Thyroid gland (tissue), 4 donors: ENCODE results near the gene CNBD2. TPM values are rescaled to one million over a fixed set of nuclear protein-coding genes. Genes with fewer than 3 reads are reported as not detected.
A peak's percentile ranks its signal among the peaks of the same experiment; 100 is the strongest.

Experiments
- DNase-seq, 2 donors: peaks; one replicate each; pipeline ENCODE4 v3.0.0-alpha.2; 2019
- H3K27ac ChIP-seq, 3 donors: fragments of 200-600 bp; sonication (generic); 1 replicate in 2 of 3; 2 replicates in 1 of 3; pipeline ENCODE4 v1.5.1; 2016 to 2019; ENCODE audit warnings: mild to moderate bottlenecking in 1 of 3, moderate library complexity in 1 of 3
- H3K27me3 ChIP-seq: fragments of 200-600 bp; sonication (generic); one replicate; pipeline ENCODE4 v1.5.1; 2019
- H3K36me3 ChIP-seq, 2 donors: fragments of 200-600 bp; sonication (generic); one replicate each; pipeline ENCODE4 v1.5.1; 2016 to 2019
- H3K4me1 ChIP-seq, 2 donors: fragments of 200-600 bp; sonication (generic); one replicate each; pipeline ENCODE4 v1.5.1; 2017 to 2019
- H3K4me3 ChIP-seq, 3 donors: fragments of 200-600 bp; sonication (generic); replicated peaks in 1 of 3; 1 replicate in 2 of 3; 2 replicates in 1 of 3; pipeline ENCODE4 v1.5.1; 2016; ENCODE audit warnings: mild to moderate bottlenecking in 1 of 3
- H3K9me3 ChIP-seq: fragments of 200-600 bp; sonication (generic); one replicate; pipeline ENCODE4 v1.5.1; 2017
- CTCF ChIP-seq, 6 experiments: fragments of 200-600 bp in 3 of 6; fragments of 450-650 bp in 3 of 6; sonication (generic) in 3 of 6; IDR thresholded peaks; one replicate each; pipeline ENCODE4 v1.5.1; 2016 to 2019; ENCODE audit warnings: antibody characterized with exemption in 6 of 6, mild to moderate bottlenecking in 2 of 6, inconsistent platforms in 1 of 6, moderate library complexity in 1 of 6
- POLR2A ChIP-seq, 2 donors: fragments of 450-650 bp; IDR thresholded peaks; one replicate each; pipeline ENCODE4 v1.6.1; 2017; ENCODE audit warnings: antibody characterized with exemption in 2 of 2, mild to moderate bottlenecking in 2 of 2, moderate library complexity in 1 of 2
- WGBS, 2 donors: methylation state at CpG; one replicate each; pipeline ENCODE4 v1.1.5; 2017; 5-methylcytosine and 5-hydroxymethylcytosine counted together
- intact Hi-C: fragments of 100-400 bp; cut with DNase I; formaldehyde crosslinking; loops from one replicate; pipeline ENCODE4 v1.15.1; 2023
- total RNA-seq, 4 donors: library from RNA; depleted of rRNA; stranded (reverse); fragments of >200 nt; gene quantifications; one replicate each; pipeline ENCODE4 v1.2.3, GENCODE V29; 2016

Gene CNBD2
- total RNA-seq, 4 donors from 2014 or later: 3.0 to 4.5 (median 3.8) TPM

DNA sequence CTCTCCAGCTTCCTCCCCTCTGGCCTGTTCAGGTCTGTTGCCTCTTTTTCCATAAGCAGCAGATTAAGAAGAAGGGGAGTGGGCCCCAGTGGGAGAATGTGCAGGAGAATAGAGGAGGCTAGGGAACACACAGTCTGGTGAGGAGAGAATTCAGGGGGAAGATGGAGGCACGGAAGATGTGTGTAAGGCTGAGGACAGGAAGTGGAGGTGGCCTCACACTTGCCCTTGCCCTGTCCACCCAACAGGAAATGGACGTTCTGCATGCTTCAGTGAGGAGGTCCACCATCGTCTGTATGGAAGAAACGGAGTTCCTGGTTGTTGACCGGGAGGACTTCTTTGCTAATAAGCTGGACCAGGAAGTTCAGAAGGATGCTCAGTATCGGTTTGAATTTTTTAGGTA is 16.0 kb downstream of the CNBD2 start:
- Histone ChIP-seq H3K27ac (no peak overlapping the region), H3K4me3 (no peak overlapping the region), H3K4me1 (no peaks in the 10 kb centered on the region), H3K9me3 (no peaks in the 10 kb centered on the region), H3K36me3 (no peaks in the 10 kb centered on the region), H3K27me3 (no peaks in the 10 kb centered on the region)
- WGBS, 2 donors: 76 to 80% methylated on average over 6 of the region's 6 CpGs
- DNase-seq: no peak
- no peak for TF ChIP-seq POLR2A (IDR thresholded peaks at IDR 0.05)
- no peak for TF ChIP-seq CTCF (IDR thresholded peaks at IDR 0.05)
- intact Hi-C loops: no loop called here

GRCh38 chr20:35985806-35986205 is 17.4 kb downstream of the CNBD2 start:
- TF ChIP-seq POLR2A (IDR thresholded peaks at IDR 0.05): no peak
- TF ChIP-seq CTCF (IDR thresholded peaks at IDR 0.05): no peak
- H3K27ac ChIP-seq: no peak overlapping the region
- H3K4me1 ChIP-seq: no peaks in the 10 kb centered on the region
- no peaks in the 10 kb centered on the region for H3K27me3 ChIP-seq
- no peak for DNase-seq
- intact Hi-C loops: no loop called here
- H3K4me3 ChIP-seq: no peak overlapping the region
- no peaks in the 10 kb centered on the region for H3K9me3 ChIP-seq
- no peaks in the 10 kb centered on the region for H3K36me3 ChIP-seq
- WGBS, 2 donors: 88 to 90% methylated on average over 2 of the region's 2 CpGs

DNA sequence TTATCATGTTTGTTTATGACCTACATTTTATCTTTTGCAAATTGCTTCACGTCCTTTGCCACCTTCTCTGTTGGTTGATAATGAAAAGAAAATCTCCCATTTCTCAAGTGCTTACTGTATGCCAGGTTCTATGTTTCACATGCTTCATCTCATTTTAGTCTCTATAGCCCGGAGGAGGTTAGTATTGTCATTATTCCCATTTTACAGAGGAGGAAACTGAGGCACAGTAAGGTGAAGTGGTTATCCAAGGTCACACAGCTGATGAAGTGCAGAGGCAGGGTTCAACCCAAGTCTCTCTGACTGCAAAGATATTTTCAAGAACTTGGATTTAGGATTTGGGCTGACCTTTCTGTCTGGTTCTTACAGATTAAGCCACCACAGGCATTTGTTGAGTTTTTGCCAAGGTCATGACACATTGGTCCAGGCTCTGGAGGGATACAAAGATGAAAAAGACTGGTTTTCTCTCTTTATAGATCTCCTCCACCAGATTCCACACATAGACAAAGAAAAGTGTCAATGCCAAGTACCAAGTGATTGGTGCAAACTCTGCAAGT is 20.6 kb downstream of the CNBD2 start:
- 82 to 84% methylated on average over 2 of the region's 2 CpGs for whole genome bisulfite sequencing, 2 donors
- Histone ChIP-seq H3K27ac (no peak overlapping the region), H3K27me3 (no peaks in the 10 kb centered on the region), H3K4me3 (no peak overlapping the region), H3K9me3 (no peaks in the 10 kb centered on the region), H3K4me1 (no peaks in the 10 kb centered on the region), H3K36me3 (no peaks in the 10 kb centered on the region)
- TF ChIP-seq POLR2A (IDR thresholded peaks at IDR 0.05) (no peak), CTCF (IDR thresholded peaks at IDR 0.05) (no peak)
- intact Hi-C loops: no loop called here
- DNase-seq: no peak

GRCh38 chr20:35991142-35991771 is 22.9 kb downstream of the CNBD2 start:
- no peak overlapping the region for H3K4me3 ChIP-seq
- TF ChIP-seq POLR2A (IDR thresholded peaks at IDR 0.05): no peak
- TF ChIP-seq CTCF (IDR thresholded peaks at IDR 0.05): peak in 3 of 6 experiments; percentile 13 to 48 (median 27)
- no peaks in the 10 kb centered on the region for H3K4me1 ChIP-seq
- no peak overlapping the region for H3K27ac ChIP-seq
- WGBS, 2 donors: 34 to 42% methylated on average over 3 of the region's 3 CpGs
- H3K36me3 ChIP-seq: no peaks in the 10 kb centered on the region
- H3K9me3 ChIP-seq: no peaks in the 10 kb centered on the region
- H3K27me3 ChIP-seq: no peaks in the 10 kb centered on the region
- DNase-seq: peak; percentile 20 to 32
- intact Hi-C loops: no loop called here

DNA sequence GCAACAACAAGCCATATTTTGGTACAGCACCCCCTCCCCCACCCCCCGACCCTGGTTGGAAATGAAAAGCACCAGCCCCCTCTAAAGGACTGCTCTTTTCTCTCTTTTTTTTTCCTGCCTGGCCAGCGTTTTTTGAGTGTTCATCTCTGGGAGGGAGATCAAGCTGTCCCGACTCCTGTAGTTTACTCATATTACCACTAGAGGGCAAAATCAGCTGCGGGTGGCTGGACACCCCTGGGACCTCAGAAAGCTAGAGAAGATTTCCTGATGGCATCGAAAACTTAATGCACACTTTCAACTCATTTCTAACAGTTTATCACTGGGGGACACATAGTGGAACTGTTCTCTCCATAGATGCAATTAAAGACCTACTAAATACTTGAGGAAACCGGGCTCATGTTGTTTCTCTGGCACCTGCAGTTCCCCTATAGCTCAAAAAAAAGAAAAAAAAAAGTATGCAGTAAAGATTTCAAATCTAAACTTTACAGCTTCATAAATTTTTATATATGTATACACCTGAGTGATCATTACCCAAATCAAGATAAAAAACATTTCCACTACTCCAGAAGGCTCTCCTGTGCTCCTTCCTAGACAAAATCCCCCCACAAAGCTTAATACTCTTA is 24.4 kb downstream of the CNBD2 start:
- peak; percentile 31 to 42 for DNase-seq
- 2% methylated on average over 6 of the region's 6 CpGs for WGBS, 2 donors
- no peaks in the 10 kb centered on the region for H3K9me3 ChIP-seq

More for the DNA sequence above, 24.4 kb downstream of the CNBD2 start:
- intact Hi-C loops: no loop called here
- Histone ChIP-seq H3K4me3 (no peak overlapping the region), H3K27me3 (no peaks in the 10 kb centered on the region), H3K36me3 (no peaks in the 10 kb centered on the region), H3K4me1 (no peaks in the 10 kb centered on the region), H3K27ac (no peak overlapping the region)
- TF ChIP-seq POLR2A (IDR thresholded peaks at IDR 0.05) (no peak), CTCF (IDR thresholded peaks at IDR 0.05) (peak; percentile 55 to 81 (median 71))
